Vagina (tissue), 2 donors: ENCODE data around the gene MIOX. TPM values are rescaled to one million over a fixed set of nuclear protein-coding genes. Genes with fewer than 3 reads are reported as not detected.
A peak's percentile ranks its signal among the peaks of the same experiment; 100 is the strongest.

ENCODE experiments used
- DNase-seq, 2 donors: peaks; one replicate each; pipeline ENCODE4 v3.0.0-alpha.2; 2017; ENCODE audit errors: extremely low spot score in 2 of 2
- H3K27ac ChIP-seq: fragments of 200-600 bp; sonication (generic); one replicate; pipeline ENCODE4 v1.5.1; 2019
- H3K27me3 ChIP-seq: fragments of 200-600 bp; sonication (generic); one replicate; pipeline ENCODE4 v1.5.1; 2019
- H3K36me3 ChIP-seq, 2 donors: fragments of 200-600 bp; sonication (generic); one replicate each; pipeline ENCODE4 v1.5.1; 2017 to 2019
- H3K4me1 ChIP-seq: fragments of 200-600 bp; sonication (generic); one replicate; pipeline ENCODE4 v1.5.1; 2019
- H3K4me3 ChIP-seq, 2 donors: fragments of 200-600 bp; sonication (generic); 1 replicate in 1 of 2; 2 replicates in 1 of 2; pipeline ENCODE4 v1.5.1; 2016 to 2019
- H3K9me3 ChIP-seq: fragments of 200-600 bp; sonication (generic); one replicate; pipeline ENCODE4 v1.5.1; 2019
- POLR2A ChIP-seq, 2 donors: fragments of 450-650 bp; IDR thresholded peaks; one replicate each; pipeline ENCODE4 v1.6.1; 2017; ENCODE audit warnings: antibody characterized with exemption in 2 of 2, mild to moderate bottlenecking in 2 of 2, moderate library complexity in 2 of 2
- POLR2AphosphoS5 ChIP-seq, 2 donors: sonication (generic); formaldehyde crosslinking; IDR thresholded peaks; one replicate each; pipeline ENCODE4 v1.9.0; 2017; ENCODE audit warnings: antibody characterized with exemption in 2 of 2, mild to moderate bottlenecking in 2 of 2, low read depth in 1 of 2; ENCODE audit not compliant: insufficient read depth in 1 of 2
- intact Hi-C: fragments of 100-400 bp; cut with DNase I; formaldehyde crosslinking; loops from one replicate; pipeline ENCODE4 v1.15.1; 2023
- total RNA-seq: library from RNA; depleted of rRNA; stranded (reverse); fragments of >200 nt; gene quantifications from one replicate; pipeline ENCODE4 v1.2.3, GENCODE V29; 2016
- TF ChIP-seq, protein P1 (sequence below), 3 experiments: fragments of 450-650 bp in 2 of 3; fragments of 200-600 bp in 1 of 3; sonication (generic) in 1 of 3; IDR thresholded peaks; one replicate each; pipeline ENCODE4 v1.5.1; 2017 to 2019; ENCODE audit warnings: antibody characterized with exemption in 3 of 3, mild to moderate bottlenecking in 2 of 3, moderate library complexity in 2 of 3

Gene MIOX
- total RNA-seq, 1 donor from 2014 or later, result not detected

DNA sequence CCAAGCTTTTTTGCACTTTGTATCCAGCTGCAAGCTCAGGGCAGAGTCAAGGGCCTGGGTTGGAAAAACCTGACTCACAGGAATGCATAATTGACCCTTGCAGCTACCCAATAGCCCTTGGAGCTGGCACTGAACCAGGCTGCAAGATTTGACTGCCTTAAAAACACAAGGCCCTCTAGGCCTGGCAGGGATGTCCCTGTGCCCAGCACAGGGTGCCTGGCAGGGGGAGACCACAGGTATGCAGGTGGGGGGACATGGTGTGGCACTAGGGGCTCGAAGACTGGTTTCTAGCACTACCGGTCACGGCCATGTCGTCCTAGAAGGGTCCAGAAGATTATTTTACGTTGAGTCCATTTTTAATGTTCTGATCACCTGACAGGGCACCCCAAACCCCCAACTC lies 42.0 kb upstream of the MIOX start:
- Histone ChIP-seq H3K4me3 (no peak overlapping the region), H3K27me3 (no peaks in the 10 kb centered on the region), H3K27ac (no peak overlapping the region), H3K4me1 (peaks cover 10% of the 10 kb centered on the region), H3K9me3 (no peaks in the 10 kb centered on the region), H3K36me3 (peaks cover 0 to 56% of the 10 kb centered on the region in 2 donors)
- DNase-seq, result no peak
- TF ChIP-seq POLR2A (IDR thresholded peaks at IDR 0.05) (no peak), POLR2AphosphoS5 (IDR thresholded peaks at IDR 0.05; ENCODE audit: insufficient read depth in 1 of 2, low read depth in 1 of 2) (no peak)
- TF ChIP-seq, protein P1, sequence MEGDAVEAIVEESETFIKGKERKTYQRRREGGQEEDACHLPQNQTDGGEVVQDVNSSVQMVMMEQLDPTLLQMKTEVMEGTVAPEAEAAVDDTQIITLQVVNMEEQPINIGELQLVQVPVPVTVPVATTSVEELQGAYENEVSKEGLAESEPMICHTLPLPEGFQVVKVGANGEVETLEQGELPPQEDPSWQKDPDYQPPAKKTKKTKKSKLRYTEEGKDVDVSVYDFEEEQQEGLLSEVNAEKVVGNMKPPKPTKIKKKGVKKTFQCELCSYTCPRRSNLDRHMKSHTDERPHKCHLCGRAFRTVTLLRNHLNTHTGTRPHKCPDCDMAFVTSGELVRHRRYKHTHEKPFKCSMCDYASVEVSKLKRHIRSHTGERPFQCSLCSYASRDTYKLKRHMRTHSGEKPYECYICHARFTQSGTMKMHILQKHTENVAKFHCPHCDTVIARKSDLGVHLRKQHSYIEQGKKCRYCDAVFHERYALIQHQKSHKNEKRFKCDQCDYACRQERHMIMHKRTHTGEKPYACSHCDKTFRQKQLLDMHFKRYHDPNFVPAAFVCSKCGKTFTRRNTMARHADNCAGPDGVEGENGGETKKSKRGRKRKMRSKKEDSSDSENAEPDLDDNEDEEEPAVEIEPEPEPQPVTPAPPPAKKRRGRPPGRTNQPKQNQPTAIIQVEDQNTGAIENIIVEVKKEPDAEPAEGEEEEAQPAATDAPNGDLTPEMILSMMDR (IDR thresholded peaks at IDR 0.05), result no peak
- intact Hi-C loops, result no loop called here

DNA sequence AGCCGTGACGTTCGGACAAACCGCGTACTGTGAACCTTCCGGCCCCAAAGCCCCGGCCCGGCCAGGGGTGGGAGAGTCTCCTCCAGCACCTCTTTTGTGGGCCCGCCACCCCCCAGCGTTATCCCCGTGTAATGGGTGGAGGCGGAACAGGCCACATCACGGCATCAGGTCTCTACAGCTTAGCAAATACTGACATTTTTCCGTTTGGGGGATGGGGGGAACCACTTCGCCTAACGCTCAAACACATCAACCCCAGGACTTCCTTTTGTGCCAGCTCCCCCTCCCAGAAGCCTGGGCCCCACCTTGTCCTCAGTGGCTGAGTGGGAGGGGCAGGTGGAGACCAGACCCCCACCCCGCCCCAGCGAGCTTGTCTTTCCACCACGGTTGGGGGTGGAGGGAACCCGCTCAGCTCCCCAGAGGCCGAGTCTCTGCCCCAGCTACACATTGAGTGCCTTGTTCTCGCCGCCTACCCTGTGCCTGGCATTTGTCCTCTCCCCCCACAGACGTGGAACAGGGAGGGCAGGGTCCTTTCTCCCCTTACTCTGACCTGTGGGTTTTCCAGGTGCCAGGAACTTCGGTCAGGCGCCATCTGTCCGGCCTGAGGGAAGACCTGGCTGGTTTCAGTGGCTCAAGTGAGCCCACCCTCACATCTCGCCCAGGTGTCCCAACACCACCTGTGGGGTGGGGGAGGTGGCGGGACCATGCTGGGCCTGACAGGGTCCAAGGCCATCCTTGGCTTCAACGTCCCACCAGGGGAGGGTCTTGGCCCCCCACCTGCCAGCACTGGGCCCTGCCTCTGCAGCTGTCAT lies 41.4 kb upstream of the MIOX start:
- intact Hi-C loops, result no loop called here
- Histone ChIP-seq H3K36me3 (peaks cover 0 to 54% of the 10 kb centered on the region in 2 donors), H3K4me1 (peaks cover 10% of the 10 kb centered on the region), H3K27ac (no peak overlapping the region), H3K27me3 (no peaks in the 10 kb centered on the region), H3K4me3 (no peak overlapping the region), H3K9me3 (no peaks in the 10 kb centered on the region)
- DNase-seq, result no peak
- TF ChIP-seq POLR2A (IDR thresholded peaks at IDR 0.05), result no peak
- TF ChIP-seq POLR2AphosphoS5 (IDR thresholded peaks at IDR 0.05; ENCODE audit: insufficient read depth in 1 of 2, low read depth in 1 of 2), result peak in 1 of 2 donors; percentile 18
- TF ChIP-seq, protein P1 (IDR thresholded peaks at IDR 0.05), result no peak

DNA sequence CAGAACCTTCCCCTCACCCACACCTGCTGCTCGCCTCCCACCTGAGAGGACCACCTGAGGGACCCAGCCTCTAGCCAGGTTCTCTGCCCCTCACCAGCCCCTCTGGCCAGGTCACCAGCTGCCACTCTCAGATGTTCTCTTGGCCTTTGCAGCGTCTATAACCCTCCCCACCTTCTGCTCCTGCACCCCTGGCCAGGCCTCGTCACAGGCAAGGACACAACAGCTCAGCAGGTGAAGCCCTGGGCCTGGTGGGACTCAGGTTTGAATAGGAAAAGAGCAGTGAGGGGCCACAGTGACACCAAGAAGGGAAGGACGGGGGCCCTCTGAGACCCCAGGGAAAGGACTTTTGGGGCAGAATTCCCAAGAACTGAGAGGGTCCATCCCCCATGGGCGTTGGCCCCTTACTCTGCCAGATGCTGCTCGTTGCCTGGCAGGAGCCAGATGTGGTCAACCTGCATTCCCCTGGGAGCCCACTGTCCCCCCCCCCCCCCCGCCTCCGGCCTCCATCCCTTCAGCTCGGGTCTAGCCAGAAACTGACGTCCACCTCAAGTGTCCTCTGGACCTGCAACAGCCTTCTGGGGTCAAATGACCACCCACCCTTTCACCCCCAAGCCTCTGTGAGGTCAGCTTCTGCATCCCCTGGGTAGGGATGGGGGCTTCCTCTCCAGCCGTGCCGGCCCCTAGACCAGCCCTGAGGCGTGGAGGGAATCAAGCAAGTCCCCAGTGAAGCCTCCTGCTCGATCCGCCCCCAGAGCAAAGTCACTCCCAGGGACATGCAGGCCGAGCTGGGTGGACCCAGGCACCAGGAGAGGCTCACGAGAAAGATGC lies 40.6 kb upstream of the MIOX start:
- H3K4me3 ChIP-seq, result no peak overlapping the region
- no peak overlapping the region for H3K27ac ChIP-seq
- TF ChIP-seq POLR2A (IDR thresholded peaks at IDR 0.05), result no peak
- no peak for TF ChIP-seq POLR2AphosphoS5 (IDR thresholded peaks at IDR 0.05; ENCODE audit: insufficient read depth in 1 of 2, low read depth in 1 of 2)
- TF ChIP-seq, protein P1 (IDR thresholded peaks at IDR 0.05), result no peak
- no peaks in the 10 kb centered on the region for H3K27me3 ChIP-seq
- intact Hi-C loops, result no loop called here
- H3K4me1 ChIP-seq, result peaks cover 10% of the 10 kb centered on the region
- no peaks in the 10 kb centered on the region for H3K9me3 ChIP-seq
- no peak for DNase-seq
- H3K36me3 ChIP-seq, result peaks cover 0 to 48% of the 10 kb centered on the region in 2 donors

DNA sequence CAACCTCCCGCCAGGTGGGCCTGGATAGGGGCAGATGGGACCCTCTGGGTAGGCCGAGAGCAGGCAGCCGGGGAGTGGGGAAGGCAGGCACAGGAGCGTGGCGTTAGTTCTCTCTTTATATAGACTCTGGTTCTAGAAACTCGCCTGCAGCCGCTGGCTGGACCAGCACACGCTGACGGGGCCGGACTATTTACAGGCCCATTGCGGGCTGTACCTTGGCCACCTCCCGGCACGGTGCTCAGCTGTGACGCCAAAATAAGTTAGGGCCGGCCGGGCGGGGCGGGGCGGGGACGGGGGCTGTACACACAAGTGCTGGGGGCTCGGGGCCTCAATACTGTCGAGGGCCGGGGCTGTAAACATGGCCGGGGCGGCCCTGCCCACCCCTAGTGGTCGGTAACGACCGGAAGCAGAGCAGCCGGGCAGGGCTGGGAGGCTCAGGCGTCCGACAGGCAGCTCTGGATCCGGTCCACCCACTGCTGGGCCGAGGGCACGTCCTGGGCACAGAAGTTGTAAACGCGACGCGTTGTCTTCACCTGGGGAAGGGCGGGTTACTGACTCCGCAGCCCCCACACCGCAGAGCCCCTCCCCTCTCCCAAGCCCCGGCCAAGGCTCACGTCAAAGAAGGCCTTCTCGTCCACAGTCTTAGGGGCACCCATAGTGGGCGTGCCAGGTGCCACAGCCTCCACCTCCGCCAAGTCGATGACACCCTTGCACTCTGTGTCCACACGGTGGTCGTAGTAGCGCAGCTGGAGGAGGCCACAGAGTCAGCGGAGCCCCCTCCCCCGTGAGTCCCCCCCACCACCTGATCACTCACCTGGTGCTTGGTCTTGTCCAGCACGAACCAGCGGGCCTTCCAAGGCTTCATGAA lies 39.7 kb upstream of the MIOX start:
- Histone ChIP-seq H3K4me3 (no peak overlapping the region), H3K9me3 (no peaks in the 10 kb centered on the region), H3K36me3 (peaks cover 0 to 41% of the 10 kb centered on the region in 2 donors), H3K27ac (no peak overlapping the region), H3K4me1 (peaks cover 10% of the 10 kb centered on the region), H3K27me3 (no peaks in the 10 kb centered on the region)
- TF ChIP-seq POLR2AphosphoS5 (IDR thresholded peaks at IDR 0.05; ENCODE audit: insufficient read depth in 1 of 2, low read depth in 1 of 2) (no peak), POLR2A (IDR thresholded peaks at IDR 0.05) (no peak)
- TF ChIP-seq, protein P1 (IDR thresholded peaks at IDR 0.05), result no peak
- DNase-seq, result no peak
- intact Hi-C loops, result no loop called here
